ENCODE measurements around the gene TEC. TPM values are rescaled to one million over a fixed set of nuclear protein-coding genes. Genes with fewer than 3 reads are reported as not detected.

TEC gene
- total RNA-seq, 1 experiment from 2014 or later = 4.5 TPM

DNA sequence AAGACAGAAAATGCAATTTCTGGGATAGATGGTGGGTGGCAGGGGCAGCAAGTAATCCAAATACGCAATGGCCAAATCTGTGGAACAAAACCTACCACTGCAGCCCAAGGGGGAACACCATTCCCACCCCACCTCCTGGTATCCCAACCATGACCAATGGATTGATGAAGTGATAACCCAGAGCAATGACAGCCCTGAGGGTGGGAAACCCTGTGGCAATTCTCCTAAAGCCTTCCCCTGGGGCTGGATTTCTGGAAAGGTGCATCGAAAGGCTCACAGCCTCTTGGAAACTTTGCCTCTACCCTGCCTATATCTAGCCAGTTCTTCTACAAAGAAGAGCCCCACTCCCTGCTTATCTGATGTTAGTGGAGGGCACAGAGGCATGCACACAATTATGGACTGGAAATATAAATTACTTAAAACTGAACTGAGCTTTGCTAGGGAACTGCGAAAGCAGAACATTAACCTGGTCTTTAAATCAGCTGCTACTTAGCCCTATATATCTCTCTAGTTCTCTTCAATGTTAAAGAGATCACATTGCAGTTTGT lies 75.6 kb downstream of the TEC start (continued):
- TF ChIP-seq, protein P1, sequence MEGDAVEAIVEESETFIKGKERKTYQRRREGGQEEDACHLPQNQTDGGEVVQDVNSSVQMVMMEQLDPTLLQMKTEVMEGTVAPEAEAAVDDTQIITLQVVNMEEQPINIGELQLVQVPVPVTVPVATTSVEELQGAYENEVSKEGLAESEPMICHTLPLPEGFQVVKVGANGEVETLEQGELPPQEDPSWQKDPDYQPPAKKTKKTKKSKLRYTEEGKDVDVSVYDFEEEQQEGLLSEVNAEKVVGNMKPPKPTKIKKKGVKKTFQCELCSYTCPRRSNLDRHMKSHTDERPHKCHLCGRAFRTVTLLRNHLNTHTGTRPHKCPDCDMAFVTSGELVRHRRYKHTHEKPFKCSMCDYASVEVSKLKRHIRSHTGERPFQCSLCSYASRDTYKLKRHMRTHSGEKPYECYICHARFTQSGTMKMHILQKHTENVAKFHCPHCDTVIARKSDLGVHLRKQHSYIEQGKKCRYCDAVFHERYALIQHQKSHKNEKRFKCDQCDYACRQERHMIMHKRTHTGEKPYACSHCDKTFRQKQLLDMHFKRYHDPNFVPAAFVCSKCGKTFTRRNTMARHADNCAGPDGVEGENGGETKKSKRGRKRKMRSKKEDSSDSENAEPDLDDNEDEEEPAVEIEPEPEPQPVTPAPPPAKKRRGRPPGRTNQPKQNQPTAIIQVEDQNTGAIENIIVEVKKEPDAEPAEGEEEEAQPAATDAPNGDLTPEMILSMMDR (IDR thresholded peaks at IDR 0.05 in 2 of 3, conservative IDR thresholded peaks at IDR 0.05 in 1 of 3; ENCODE audit: borderline replicate concordance in 1 of 3, insufficient read depth in 1 of 3, low read depth in 2 of 3, low read length in 2 of 3) = no peak
- TF ChIP-seq EZH2 (IDR thresholded peaks at IDR 0.05) = no peak
- no peak for TF ChIP-seq EZH2phosphoT487 (IDR thresholded peaks at IDR 0.05; ENCODE audit: borderline replicate concordance)
- no peak for TF ChIP-seq SRF (IDR thresholded peaks at IDR 0.05; ENCODE audit: low read depth)
- TF ChIP-seq ZFX (IDR thresholded peaks at IDR 0.05) = no peak
- no peak for TF ChIP-seq TCF7L2 (IDR thresholded peaks at IDR 0.05; ENCODE audit: borderline replicate concordance, extremely low read depth, insufficient read depth, insufficient read length)
- no peak for TF ChIP-seq RAD21 (IDR thresholded peaks at IDR 0.05; ENCODE audit: low read depth)
- TF ChIP-seq MAX (IDR thresholded peaks at IDR 0.05) = no peak

GRCh38 chr4:48193096-48193836 lies 76.4 kb downstream of the TEC start:
- Histone ChIP-seq H3K27me3 (ENCODE audit: insufficient read depth, low read length) (no peaks in the 10 kb centered on the region), H2AFZ (ENCODE audit: low read depth, low read length, poor library complexity, severe bottlenecking) (no peak overlapping the region), H3K36me3 (ENCODE audit: control insufficient read depth in 1 of 2, insufficient read depth in 2 of 2, low read length in 2 of 2) (no peaks in the 10 kb centered on the region), H3K27ac (ENCODE audit: low read depth, low read length) (no peak overlapping the region), H3K4me3 (replicated peaks in 1 of 2; ENCODE audit: low read depth in 1 of 2, low read length in 2 of 2) (no peak overlapping the region), H3K4me2 (ENCODE audit: low read length) (no peak overlapping the region), H3K79me2 (ENCODE audit: insufficient read depth, low read length) (no peaks in the 10 kb centered on the region), H3K4me1 (ENCODE audit: control insufficient read depth in 1 of 2, insufficient read depth in 2 of 2, low read length in 2 of 2) (no peaks in the 10 kb centered on the region; a peak in 1 of 4 replicates), H4K20me1 (ENCODE audit: insufficient read depth) (no peaks in the 10 kb centered on the region), H3K9me3 (ENCODE audit: control insufficient read depth in 1 of 2, insufficient read depth in 1 of 2, low read depth in 1 of 2, low read length in 2 of 2) (no peaks in the 10 kb centered on the region), H3K9me2 (ENCODE audit: insufficient read depth) (no peaks in the 10 kb centered on the region), H3K9ac (ENCODE audit: low read length) (no peak overlapping the region)
- intact Hi-C loops (cut with micrococcal nuclease) = no loop called here
- TF ChIP-seq TCF7L2 (IDR thresholded peaks at IDR 0.05; ENCODE audit: borderline replicate concordance, extremely low read depth, insufficient read depth, insufficient read length) (no peak), EGR1 (IDR thresholded peaks at IDR 0.05; ENCODE audit: low read depth) (no peak), EZH2 (IDR thresholded peaks at IDR 0.05) (no peak), SRF (IDR thresholded peaks at IDR 0.05; ENCODE audit: low read depth) (no peak), SIN3A (IDR thresholded peaks at IDR 0.05; ENCODE audit: low read depth) (no peak), YY1 (IDR thresholded peaks at IDR 0.05; ENCODE audit: extremely low read depth, insufficient replicate concordance, low read depth, low read length) (no peak), ZFX (IDR thresholded peaks at IDR 0.05) (no peak), SP1 (IDR thresholded peaks at IDR 0.05; ENCODE audit: low read depth) (no peak)
- DNase-seq (ENCODE audit: low read depth, low spot score) (no peak), ATAC-seq (no peak)
- BruUV-seq (replicated peaks) = no TSS peak
- ChIA-PET CTCF (no interaction called here), RAD21 (ENCODE audit: low non-redundant PET in 1 of 2, low total read pairs in 2 of 2, uncharacterized antibody in 2 of 2, unreplicated experiment in 2 of 2) (no interaction called here), POLR2A (no interaction called here)
